HG03175 (cell line): ENCODE data around the gene ITIH2.
"Not testable (repeated sequence)": the region's sequence is repeated elsewhere in the genome, so short reads cannot be mapped to it uniquely, and the experiment has no call there.

Experiments used
- ATAC-seq: cut with Tn5 transposase; IDR thresholded peaks from one replicate; pipeline ENCODE4 v1.9.1; 2021; ENCODE audit warnings: mild to moderate bottlenecking, moderate library complexity; ENCODE audit not compliant: unreplicated experiment

ITIH2 gene

DNA sequence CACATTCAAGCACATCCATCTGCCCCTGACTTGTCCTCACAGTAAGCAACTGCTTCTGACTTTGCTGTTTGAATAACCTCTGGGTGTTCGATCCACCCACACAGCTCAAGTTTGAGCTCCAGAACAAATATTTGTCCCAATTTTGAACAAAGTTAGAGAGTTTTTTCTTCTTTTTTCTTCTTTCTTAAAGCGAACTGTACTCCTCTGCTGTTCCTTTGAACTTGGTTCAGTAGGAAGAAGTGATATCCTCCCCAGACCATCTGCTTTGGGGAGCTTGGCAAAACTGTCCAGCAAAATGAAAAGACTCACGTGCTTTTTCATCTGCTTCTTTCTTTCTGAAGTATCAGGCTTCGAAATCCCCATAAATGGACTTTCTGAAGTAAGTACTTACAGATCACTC, at the start of gene ITIH2:
ITIH2 (plus strand) TSS at position 177 of the 400 bp plus-strand sequence; CDS start at position 296, 119 bp downstream.
- ATAC-seq, result no peak

GRCh38 chr10:7657079-7657478, 46.0 kb upstream of the ITIH2 start:
- ATAC-seq, result not testable (repeated sequence)

DNA sequence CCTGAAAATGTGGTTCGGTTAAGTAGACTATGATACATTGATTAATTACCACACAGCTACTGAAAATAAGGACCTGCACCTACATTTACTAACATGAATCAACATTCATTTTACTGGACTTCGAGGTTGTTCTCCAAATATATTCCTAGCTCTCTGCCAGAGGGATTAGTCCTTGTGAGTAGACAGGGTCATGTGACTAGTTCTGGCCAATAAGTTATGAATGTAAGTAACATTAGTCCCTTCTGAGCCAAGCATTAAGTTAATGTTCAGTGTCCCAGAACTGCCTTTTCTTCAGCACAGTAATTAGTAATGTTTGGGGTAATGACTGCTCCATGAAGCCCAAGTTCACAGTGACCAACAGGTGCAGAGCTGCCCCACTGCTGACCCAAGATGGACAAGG, 45.6 kb upstream of the ITIH2 start:
- ATAC-seq, result no peak

DNA sequence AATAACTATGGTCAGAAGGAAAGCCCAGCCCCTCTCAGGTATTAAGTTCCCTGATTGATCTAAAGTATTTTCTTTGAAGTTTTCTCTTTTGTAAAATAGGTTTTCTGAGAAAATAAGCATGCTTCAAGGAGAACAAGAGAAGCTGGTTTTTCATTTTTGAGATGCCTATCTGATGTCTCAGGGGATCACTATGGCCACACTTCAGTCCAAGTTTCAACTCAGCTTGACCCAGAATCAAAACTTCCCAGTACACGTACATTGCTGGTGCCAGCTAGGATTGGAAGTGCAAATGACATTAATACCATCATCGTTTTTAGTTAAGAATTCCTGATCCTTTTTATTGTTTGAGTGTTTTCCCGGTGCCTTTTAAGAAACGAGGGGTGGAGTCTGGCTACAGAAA, 43.6 kb upstream of the ITIH2 start:
- no peak for ATAC-seq

GRCh38 chr10:7662522-7662921, 40.6 kb upstream of the ITIH2 start:
- no peak for ATAC-seq

GRCh38 chr10:7664707-7665106, 38.4 kb upstream of the ITIH2 start:
- ATAC-seq, result no peak

- no peak for ATAC-seq
These were observed 37.3 kb upstream of the ITIH2 start for GRCh38 chr10:7665767-7666166.

GRCh38 chr10:7666253-7667023, 36.7 kb upstream of the ITIH2 start, which contains the start of gene ITIH5:
Gene ITIH5 (minus strand): TSS chr10:7666966. CDS start chr10:7666892, 74 bp downstream.
- no peak for ATAC-seq

DNA sequence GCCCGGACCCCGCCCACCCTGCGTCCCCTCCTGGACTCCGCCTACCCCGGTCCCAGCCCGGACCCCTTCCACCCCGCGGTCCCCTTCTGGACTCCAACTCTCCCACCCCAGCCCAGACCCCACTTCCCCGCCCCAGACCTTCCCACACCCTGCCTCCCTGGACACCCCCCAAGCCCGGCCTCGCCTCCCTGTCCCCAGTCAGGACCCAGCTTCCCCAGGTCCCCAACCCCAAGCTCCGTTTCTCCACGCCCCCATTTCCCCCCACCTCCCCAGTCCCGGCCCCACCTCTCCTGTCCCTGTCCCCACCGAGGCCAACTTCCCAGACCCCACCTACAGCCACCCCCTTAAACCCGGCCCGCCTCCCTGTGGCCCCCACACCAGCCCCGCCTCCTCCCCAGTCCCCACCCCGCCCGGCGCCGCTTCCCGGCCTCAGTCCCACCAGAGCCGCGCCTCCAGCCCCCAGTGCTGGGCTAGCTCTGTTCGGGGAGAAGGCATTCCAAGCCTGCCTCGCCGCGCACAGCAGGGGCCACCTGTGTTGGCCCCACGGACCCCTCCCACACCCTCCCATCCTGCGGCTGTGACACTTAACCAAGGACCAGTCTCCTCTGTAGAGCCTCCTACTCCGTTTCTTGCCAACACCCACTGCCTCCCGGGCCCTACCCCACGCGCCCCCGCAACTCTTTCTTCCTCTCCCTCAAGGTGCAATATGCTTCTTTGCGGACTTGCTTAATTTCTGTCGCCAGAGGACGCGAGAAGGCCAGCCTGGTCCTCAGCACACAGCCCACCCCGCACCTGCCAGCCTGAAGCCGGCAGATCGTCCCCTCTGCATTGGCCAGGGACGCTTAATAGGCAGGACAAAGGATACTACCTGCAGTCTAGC, 35.6 kb upstream of the ITIH2 start:
- no peak for ATAC-seq

DNA sequence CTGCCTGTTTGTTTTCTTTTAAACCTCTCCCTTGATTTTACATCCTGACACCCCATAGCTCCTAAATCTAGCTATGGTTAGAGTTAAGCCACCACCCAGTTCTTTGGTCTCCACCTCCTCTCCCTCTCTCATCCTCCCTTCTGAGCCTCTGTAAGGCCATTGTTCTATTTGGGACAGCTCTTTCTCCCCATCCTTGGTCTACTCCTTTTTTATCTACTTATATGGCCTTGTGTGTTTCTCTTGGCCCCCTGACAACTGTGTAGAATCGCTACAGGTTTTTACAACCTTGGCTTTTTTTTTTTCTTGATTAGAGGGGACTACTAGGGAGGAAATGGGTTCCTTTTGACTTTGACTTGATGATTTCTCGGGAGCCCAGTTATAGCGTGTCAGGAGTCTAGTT, 33.0 kb upstream of the ITIH2 start:
- no peak for ATAC-seq

- no peak for ATAC-seq
These were observed 30.6 kb upstream of the ITIH2 start for GRCh38 chr10:7672341-7673134.

GRCh38 chr10:7679256-7679655, 23.9 kb upstream of the ITIH2 start:
- no peak for ATAC-seq

DNA sequence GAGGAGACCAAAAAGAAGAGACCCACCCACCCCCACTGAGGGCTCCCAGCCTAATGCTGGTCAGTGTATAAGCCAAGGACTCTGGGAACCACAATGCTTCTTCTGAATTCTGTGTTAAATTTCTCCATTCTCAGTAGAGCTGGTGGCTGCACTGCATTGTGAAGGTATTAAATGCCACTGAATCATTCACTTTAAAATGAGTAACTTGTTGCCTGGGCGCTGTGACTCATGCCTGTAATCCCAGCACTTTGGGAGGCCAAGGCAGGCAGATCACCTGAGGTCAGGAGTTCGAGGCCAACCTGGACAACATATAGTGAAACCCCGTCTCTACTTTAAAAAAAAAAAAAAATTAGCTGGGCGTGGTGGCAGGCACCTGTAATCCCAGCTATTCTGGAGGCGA, 23.0 kb upstream of the ITIH2 start:
- not testable (repeated sequence) for ATAC-seq

DNA sequence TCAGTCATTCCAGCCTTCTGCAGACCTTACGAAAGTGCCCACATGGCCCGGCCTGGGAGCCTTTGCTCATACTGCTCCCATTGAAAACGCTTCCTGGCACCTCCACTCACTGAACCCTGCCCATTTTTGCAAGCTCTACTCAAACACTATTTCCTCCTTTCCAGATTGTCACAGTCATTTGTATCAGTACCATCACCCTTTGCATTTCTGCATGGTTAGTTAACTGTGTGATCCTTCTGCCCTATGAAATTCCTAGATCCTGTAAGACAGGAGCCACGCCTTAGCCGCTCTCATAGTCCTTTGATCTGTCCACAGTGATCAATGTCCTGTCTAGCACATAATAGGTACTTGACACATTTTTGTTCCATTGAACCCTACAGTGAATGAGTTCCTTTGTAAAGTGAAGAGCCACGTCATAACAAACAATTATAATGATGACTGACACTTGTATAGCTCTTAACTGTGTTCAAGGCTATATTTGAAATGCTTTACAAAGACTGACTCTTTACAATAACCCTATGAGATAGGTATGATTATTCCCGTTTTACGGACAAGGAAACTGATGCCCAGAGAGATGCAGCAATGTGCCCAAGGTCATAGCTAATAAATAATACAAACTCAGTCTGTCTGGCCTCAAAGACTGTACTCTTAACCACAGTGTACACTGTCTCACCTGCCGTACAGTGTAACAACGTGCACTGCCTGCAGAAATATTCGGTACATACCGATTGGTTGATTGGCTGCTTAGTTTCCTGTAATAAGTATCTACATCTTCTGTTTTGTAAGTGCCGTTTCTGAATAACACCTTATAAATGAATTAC, 16.6 kb upstream of the ITIH2 start:
- ATAC-seq, result no peak

DNA sequence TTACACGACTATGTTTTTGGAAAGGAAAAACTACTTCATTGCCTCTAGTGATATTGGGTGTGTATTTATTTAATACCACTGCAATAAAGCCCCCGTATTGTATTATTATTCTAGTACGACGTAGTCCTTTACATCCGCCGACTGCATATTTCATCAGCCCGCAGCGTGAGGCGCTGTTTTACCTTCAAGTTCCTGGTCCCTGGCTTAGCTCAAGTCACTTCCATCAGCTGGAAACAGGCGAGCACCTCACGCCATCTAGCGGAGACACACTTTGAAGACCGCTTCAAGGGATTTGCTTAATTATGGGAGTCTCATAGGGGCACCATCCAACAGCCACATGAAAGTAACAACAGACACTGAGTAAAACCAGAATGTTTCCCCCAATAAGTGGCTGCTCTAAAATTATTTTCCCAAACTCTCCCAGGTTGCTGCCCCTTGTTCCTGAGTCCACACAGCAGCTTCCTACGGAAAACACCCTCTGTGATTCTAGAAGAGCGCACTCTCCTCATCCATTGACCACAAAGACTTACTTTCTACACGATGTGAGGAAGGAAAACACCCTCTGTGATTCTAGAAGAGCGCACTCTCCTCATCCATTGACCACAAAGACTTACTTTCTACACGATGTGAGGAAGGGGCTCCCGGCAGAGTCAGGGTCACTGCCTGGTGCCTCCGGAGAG, 15.7 kb upstream of the ITIH2 start:
- peak; percentile 98 for ATAC-seq

DNA sequence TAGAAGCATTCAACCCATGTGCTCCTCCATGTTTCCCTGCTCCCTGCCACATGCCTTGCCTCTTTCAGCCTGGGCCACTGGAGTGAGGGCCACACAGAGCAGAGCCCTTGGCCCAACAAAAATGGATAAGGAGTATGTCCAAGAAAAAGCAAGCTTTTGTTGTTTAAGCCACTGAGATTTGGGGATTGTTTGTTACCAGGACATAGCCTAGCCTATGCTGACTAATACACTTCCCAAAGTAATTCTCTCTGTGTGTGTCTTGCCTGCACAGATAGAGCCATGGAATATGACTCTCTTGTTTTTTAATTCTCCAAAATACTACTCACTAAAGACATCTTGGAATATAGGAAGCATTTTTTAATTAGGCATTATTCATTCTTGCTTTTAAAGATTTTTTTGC, 13.5 kb upstream of the ITIH2 start:
- ATAC-seq, result no peak

- not testable (repeated sequence) for ATAC-seq
These were observed 12.1 kb upstream of the ITIH2 start for GRCh38 chr10:7690885-7691597.

- ATAC-seq, result not testable (repeated sequence)
These were observed 10.7 kb upstream of the ITIH2 start for GRCh38 chr10:7692368-7692767.

- ATAC-seq, result not testable (repeated sequence)
These were observed 9.9 kb upstream of the ITIH2 start for GRCh38 chr10:7693194-7693593.
